Kidney epithelial cell (primary cell): ENCODE measurements around the gene LCN1. TPM values are rescaled to one million over a fixed set of nuclear protein-coding genes. Genes with fewer than 3 reads are reported as not detected.
"Not testable (repeated sequence)": the region's sequence is repeated elsewhere in the genome, so short reads cannot be mapped to it uniquely, and the experiment has no call there.

Experiments
- DNase-seq: peaks from one replicate; pipeline ENCODE4 v3.0.0-alpha.2; 2010; ENCODE audit warnings: low read depth
- H3K27me3 ChIP-seq: 2 replicates; pipeline ENCODE4 v1.6.0; 2011; ENCODE audit warnings: low read length; ENCODE audit not compliant: control insufficient read depth, insufficient read depth
- H3K36me3 ChIP-seq: 2 replicates; pipeline ENCODE4 v1.5.1; 2011; ENCODE audit warnings: low read length; ENCODE audit not compliant: control insufficient read depth, insufficient read depth
- H3K4me3 ChIP-seq: 2 replicates; pipeline ENCODE4 v1.5.1; 2011; ENCODE audit warnings: low read depth, mild to moderate bottlenecking, control low read depth, low read length
- CTCF ChIP-seq: IDR thresholded peaks from 2 replicates; pipeline ENCODE4 v1.5.1; 2011; ENCODE audit warnings: mild to moderate bottlenecking, moderate library complexity, low read length, control low read depth, inconsistent platforms; ENCODE audit not compliant: insufficient read depth, poor library complexity, severe bottlenecking
- total RNA-seq: library from RNA; depleted of rRNA; stranded (reverse); fragments of >200 nt; gene quantifications from 2 replicates; pipeline ENCODE4 v1.2.3, GENCODE V29; 2015

LCN1 gene
- total RNA-seq, 1 donor from 2014 or later, result not detected

GRCh38 chr9:135544981-135545635 is 23.9 kb downstream of the LCN1 start:
- TF ChIP-seq CTCF, result no peak
- Histone ChIP-seq H3K36me3 (no peaks in the 10 kb centered on the region), H3K27me3 (no peaks in the 10 kb centered on the region), H3K4me3 (no peak overlapping the region)
- DNase-seq, result no peak

GRCh38 chr9:135545646-135546176 is 24.5 kb downstream of the LCN1 start, which contains the start of gene OBP2A:
OBP2A (plus strand) TSS chr9:135546126; CDS start chr9:135546181, 55 bp downstream.
- not testable (repeated sequence) for H3K27me3 ChIP-seq, H3K4me3 ChIP-seq, H3K36me3 ChIP-seq, DNase-seq

- H3K36me3 ChIP-seq, DNase-seq, H3K4me3 ChIP-seq, H3K27me3 ChIP-seq: not testable (repeated sequence)
Measured at GRCh38 chr9:135546792-135547617, 25.8 kb downstream of the LCN1 start.

- H3K27me3 ChIP-seq, result no peaks in the 10 kb centered on the region
- TF ChIP-seq CTCF, result no peak
- no peak overlapping the region for H3K4me3 ChIP-seq
- no peak for DNase-seq
- H3K36me3 ChIP-seq, result no peaks in the 10 kb centered on the region
Measured at GRCh38 chr9:135547756-135548736, 26.8 kb downstream of the LCN1 start.

GRCh38 chr9:135549478-135550343 is 28.5 kb downstream of the LCN1 start:
- not testable (repeated sequence) for H3K4me3 ChIP-seq

GRCh38 chr9:135550344-135550918 is 29.2 kb downstream of the LCN1 start:
- DNase-seq, result no peak
- no peak overlapping the region for H3K4me3 ChIP-seq
- no peak for TF ChIP-seq CTCF
- H3K36me3 ChIP-seq, result no peaks in the 10 kb centered on the region
- no peaks in the 10 kb centered on the region for H3K27me3 ChIP-seq

More at GRCh38 chr9:135549478-135550343, 28.5 kb downstream of the LCN1 start:
- H3K36me3 ChIP-seq, DNase-seq, H3K27me3 ChIP-seq: not testable (repeated sequence)
